SHP77 treated with DMSO at 0.1 percent for 48 hours (cell line): ENCODE results near the gene FOXN3.

Source experiments
- DNase-seq: peaks from one replicate; lab custom pipeline; 2025; lab: John Stamatoyannopoulos, UW

FOXN3 gene

DNA sequence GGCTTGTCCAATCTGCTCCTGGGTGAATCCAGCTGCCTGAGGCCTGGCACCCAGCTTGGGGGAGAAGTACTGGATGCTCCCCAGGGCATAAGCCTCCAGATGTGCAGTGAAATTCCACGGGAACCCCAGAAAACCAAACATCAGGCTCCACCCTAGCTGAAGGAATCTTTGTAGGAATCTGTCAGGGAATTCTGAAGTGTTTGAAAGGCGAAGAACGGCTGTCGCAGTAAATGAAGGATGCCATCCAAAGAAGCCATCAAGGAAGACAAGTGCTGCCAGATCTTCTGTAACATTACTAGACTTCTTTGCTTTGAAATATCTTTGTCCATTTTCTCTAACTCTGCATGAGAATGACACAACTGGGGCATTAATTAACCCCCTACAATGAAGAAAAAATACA lies 219.4 kb downstream of the FOXN3 start:
- DNase-seq, result no peak

DNA sequence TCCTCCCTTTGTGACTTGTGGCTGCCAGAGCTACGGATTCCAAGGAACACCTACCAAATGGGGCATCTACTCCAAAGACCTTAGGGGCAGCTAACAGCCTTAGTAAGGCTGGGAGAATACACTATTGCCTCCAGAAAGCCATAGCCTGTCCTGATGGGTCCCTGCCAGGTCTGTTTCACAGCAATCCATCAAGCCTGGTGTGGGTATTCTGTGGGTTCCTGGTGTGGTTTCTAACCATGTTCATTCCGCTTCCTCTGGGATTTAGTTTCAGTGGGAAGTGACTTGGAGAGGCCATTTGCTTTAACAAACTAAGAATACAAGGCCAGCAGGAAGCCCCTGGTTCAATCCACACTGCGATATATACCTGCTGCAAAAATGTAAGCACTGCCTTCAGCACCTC lies 220.5 kb downstream of the FOXN3 start:
- DNase-seq, result no peak

GRCh38 chr14:89194376-89194775 lies 222.7 kb downstream of the FOXN3 start:
- DNase-seq, result no peak

DNA sequence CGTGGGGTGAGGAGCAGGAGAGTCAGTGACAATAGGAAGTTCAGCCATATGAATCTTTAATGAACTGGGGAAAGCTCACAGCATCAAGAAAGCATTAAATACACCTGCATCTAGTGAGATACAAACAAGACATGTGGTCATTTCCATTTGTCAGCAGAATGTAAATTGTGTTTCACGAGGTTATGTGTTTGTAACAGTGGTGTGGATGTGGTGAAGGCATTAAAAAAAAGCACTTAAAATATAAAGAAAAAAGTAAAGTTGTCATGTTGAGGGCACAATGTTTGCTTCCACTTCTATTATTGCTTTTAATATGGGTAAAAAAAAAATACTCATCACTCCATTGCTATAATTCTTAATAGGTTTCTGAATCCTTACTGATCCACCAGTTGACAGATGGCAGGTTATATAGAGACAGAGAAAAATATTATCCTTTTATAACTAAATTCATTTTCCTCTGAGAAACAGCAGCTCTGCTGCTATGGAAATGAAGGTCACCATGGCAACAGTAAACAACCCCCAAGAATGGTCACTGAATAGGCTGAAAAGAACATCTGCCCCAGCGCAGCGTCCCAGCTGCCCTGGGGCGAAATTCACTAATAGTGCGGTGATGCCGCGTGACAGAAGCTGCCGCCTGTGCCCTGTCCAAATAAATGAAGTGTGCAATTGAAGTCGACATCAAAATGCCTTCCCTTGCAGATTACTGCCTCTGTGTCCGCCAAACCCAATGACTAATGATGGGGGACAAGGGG lies 226.1 kb downstream of the FOXN3 start:
- DNase-seq, result peak; percentile 87

DNA sequence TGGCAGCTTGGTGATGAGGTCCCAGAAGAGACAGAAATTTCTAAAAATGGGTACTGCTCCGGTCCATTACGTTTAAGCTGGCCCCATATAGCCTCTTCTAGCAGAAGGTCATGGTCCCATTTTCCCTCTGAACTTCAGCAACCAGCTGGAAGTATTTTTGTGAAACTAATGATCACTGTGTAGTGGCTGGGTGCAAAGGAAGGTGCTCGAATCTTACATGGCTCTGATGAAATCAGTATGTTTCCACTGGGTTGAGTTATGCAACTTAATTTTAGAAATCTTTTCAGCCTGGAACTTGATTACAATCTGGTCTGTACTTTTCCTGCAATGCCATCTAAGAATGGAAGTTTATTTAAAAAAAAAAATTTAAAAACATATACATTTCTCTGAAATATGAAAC lies 228.5 kb downstream of the FOXN3 start:
- no peak for DNase-seq

GRCh38 chr14:89187501-89187900 lies 229.5 kb downstream of the FOXN3 start:
- no peak for DNase-seq

- no peak for DNase-seq
Measured at GRCh38 chr14:89186856-89187376, 230.1 kb downstream of the FOXN3 start.

GRCh38 chr14:89185919-89186855 lies 230.8 kb downstream of the FOXN3 start:
- DNase-seq, result no peak

DNA sequence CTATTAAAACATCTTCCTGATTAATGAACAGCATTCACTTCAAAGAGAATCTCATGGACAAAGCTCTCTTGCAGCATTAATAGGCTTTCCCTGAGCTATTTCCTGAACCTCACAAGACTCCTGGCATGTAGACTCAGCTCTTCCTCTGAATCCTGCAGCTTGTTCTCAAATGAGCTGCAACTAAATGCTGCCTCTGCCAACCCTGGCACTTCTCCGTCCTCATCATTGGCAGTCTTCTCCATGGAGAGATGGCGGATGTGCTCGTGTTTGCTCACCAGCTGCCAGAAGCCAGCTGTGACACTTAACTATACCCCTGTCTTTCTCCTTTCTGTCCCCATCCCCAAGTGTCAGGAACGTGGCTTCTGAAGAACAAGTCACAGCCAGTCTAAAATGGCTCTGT lies 232.1 kb downstream of the FOXN3 start:
- no peak for DNase-seq

DNA sequence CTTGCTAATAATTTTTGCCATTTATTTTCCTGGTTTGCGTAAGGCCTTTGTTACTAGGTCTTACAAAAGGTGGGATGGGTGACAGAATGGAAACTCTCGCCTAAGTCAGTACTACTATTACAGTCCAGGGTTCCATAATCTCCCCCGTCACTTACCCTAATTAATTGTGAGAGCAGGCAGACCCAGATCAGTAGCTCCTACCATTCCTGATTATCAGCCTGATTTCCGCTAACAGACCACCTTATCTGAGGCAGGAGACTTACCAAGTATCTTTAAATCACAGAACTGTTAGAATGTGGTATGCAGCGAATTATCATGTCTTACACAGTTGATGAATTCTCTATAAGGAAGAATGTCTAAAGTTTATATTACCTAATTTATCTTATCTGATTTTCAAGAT lies 234.7 kb downstream of the FOXN3 start:
- no peak for DNase-seq

- DNase-seq, result no peak
Measured at GRCh38 chr14:89180546-89180945, 236.5 kb downstream of the FOXN3 start.

DNA sequence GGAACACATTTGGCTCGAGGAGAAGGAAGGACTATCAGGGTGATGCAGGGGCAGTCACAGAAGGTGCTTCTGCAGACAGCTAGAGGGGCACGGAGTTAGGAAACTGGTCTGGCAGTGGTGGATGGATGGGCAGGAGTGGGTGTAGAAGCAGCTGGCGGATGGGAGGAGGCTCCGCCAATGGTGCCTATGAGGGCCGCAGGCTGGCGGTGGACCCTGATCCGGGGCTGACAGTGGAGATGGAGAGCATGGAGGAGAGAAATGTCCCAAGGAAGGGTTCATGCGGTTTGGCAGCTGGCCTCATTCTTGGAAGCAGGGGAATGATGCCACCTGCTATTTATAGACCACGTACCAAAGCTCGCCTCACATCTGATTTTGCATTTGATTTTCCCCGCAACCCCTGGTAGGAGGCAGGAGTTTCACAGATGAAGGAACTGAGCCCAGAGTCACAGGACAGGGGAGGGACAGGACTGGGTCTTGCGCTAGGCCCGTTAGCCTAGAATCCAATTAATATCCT lies 237.1 kb downstream of the FOXN3 start:
- no peak for DNase-seq

GRCh38 chr14:89178800-89179535 lies 238.1 kb downstream of the FOXN3 start:
- DNase-seq, result no peak

DNA sequence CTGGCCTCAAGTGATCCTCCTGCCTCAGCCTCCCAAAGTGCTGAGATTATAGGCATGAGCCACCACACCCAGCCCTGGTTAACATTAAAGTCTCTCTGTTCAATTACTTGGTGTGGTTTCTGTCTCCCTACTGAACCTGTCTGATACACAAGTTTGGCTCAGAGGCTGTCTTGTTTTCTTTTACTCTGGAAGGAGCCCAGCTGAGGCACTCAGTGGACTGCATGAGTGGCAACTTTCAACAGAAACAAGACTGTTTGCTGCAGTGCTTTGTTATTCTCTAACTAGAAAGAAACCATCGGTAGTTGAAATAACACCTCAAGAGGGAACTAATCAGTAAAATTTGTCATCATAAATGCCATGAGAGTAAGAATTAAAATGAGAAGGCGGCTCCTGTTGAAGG lies 238.7 kb downstream of the FOXN3 start:
- no peak for DNase-seq

DNA sequence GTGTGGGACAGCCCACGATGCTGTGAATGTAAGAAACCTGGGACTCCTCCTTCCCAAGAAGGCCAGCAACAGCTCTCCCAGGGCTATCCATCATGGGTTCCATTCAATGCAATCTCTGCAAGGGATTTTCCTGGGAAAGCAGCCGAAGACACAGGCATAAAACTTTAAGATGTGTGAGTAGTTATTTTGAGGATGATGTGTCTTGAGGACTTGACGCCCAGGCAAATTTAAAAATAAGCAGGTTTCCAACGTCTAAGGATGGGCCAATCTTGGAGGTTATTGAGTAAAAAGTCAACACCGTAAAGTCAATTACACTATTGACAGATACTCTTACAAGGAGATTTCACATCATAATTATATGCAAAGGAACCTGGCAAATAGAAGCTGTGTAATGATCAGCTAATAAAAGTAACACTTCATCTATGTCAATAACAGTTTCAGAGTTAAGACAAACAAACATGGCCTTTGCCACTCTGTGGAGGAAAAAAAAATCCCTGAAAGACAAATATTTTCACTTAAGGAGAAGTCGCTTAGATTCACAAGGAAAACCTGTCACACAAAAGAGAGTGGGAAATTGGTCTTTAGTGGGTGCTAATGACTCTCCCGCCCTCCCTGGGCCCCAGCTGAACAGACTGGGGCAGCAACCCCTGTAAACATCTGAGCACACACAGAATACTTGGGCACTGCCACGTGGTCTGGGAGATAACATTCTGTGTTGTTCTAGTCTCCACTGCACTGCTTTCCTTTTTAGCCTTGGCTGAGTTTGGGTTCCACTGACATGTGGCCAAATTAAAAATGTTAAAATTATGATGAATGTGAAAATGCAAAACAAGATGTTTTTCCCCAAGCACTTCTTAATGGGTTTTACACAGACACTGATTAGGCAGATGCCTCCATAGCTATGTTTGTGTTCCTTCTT lies 240.9 kb downstream of the FOXN3 start:
- DNase-seq, result no peak

GRCh38 chr14:89171628-89172027 lies 245.4 kb downstream of the FOXN3 start:
- no peak for DNase-seq

DNA sequence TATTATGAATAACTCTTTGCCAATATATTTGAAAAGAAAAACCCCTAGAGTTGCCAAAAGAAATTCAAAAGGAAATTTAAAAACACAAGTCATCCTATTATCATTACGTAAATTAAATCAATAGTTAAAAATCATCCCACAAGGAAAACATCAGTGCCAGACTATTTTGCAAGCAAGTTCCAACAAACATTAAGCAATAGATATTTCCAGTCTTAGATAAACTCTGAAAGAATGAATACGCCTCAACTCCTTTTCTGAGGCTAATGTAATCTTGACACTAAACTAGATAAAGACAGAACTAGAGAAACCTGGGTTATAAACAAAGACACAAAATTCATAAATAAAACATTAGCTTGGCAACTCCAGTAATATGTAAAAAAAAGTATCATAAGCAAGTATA lies 245.9 kb downstream of the FOXN3 start:
- no peak for DNase-seq

DNA sequence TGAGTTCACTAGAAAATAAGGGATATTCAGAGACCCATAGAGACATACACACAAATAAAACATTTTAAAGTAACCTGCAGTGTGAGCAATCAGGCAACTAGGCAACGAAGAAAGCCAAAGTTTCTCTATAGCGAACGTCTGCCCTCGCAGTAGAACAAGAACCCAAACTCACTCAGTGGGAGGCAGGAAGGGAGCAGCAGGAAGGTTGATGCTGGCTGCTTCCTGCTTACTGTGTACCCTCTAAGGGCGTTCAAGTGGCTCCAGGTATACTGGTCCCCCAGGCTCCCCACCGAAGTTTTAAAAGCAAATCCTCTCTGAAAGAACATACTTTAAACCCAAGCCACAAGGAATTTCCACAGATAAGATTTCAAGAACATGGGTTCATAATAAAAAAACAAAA lies 249.3 kb downstream of the FOXN3 start:
- no peak for DNase-seq

DNA sequence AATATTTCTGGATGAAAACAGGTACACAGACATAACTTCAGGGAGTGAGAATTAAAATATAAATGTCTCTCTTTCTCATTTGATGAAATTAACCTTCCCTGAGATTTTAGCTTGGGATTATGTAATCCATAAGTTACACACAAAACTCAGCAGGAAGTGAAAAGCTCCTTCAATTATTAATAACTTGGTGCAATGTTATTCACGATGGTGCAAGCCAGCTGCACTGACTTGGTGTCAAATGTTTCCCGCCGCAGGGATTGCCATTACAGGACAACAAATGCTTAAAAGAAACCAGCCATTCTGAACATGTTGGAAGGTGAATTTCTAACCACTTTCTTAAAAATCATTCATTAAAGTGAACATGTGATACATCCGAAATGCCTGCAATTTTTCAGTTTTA lies 250.4 kb downstream of the FOXN3 start:
- DNase-seq, result no peak

DNA sequence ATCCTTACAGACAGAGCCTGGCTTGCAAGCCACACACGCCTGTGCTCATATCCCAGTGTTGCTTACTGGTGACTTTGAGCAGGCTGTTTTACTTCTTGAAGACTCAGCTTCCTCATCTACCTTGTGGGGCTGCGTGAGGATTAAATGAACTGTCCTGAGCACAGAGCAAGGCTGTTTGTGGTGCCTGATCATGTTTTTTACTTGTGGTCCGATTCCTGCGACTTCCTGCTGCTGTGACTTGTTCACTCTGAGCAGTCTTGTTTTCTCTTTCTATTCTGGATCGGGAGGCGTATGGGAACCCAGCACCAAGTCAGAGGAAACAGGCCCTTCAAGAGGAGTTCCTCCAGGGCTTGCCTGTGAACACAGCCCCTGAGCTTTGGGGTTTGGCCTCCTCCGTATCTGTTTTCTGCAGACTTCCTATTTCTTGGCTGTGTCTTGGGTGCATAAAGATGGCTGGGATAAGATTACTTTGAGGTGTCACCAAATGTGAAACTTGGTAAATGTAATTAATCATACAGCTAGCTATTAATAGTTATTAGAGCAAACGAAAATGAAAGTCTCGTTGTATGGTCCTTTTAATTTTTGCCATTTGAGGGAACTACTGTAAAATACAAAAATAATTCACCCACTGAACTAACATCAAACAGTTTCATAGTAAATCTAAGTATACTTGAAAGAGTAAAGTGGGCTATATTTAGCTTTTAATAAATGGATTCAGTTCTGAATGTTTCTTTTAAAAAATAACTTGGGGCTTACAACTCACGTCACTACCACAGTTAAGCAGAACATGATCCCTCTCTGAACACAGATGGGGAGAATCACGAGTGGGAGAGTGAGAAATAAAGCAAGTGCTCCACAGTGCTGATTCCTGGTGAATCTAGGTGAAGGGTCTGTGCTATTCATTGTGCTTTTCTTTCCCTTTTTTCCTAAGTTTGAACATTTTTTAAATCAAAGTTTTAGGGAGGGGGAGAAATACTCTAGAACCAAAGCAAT lies 251.5 kb downstream of the FOXN3 start:
- no peak for DNase-seq
